Activated T-cell treated with anti-CD3 and anti-CD28 coated beads, Interleukin-2, amount 50 U/mL, for 24 hours (primary cell): ENCODE data around the gene HILPDA.
A peak's percentile ranks its signal among the peaks of the same experiment; 100 is the strongest.

ENCODE experiments used
- DNase-seq: peaks from one replicate; pipeline ENCODE4 v3.0.0-alpha.2; 2020
- H3K27ac Mint-ChIP-seq: 2 replicates; pipeline ENCODE4 v1.8.0; 2020; ENCODE audit warnings: mild to moderate bottlenecking, mixed read lengths
- H3K27me3 Mint-ChIP-seq: 2 replicates; pipeline ENCODE4 v1.8.0; 2020; ENCODE audit warnings: mixed read lengths
- H3K36me3 Mint-ChIP-seq: 2 replicates; pipeline ENCODE4 v1.8.0; 2020; ENCODE audit warnings: low read depth, mixed read lengths
- H3K4me1 Mint-ChIP-seq: 2 replicates; pipeline ENCODE4 v1.8.0; 2020; ENCODE audit warnings: low read depth, mixed read lengths
- H3K4me3 Mint-ChIP-seq: 2 replicates; pipeline ENCODE4 v1.8.0; 2020; ENCODE audit warnings: mild to moderate bottlenecking, moderate library complexity, mixed read lengths
- H3K9me3 Mint-ChIP-seq: 2 replicates; pipeline ENCODE4 v1.8.0; 2020; ENCODE audit warnings: mixed read lengths

Gene HILPDA, protein sequence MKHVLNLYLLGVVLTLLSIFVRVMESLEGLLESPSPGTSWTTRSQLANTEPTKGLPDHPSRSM

DNA sequence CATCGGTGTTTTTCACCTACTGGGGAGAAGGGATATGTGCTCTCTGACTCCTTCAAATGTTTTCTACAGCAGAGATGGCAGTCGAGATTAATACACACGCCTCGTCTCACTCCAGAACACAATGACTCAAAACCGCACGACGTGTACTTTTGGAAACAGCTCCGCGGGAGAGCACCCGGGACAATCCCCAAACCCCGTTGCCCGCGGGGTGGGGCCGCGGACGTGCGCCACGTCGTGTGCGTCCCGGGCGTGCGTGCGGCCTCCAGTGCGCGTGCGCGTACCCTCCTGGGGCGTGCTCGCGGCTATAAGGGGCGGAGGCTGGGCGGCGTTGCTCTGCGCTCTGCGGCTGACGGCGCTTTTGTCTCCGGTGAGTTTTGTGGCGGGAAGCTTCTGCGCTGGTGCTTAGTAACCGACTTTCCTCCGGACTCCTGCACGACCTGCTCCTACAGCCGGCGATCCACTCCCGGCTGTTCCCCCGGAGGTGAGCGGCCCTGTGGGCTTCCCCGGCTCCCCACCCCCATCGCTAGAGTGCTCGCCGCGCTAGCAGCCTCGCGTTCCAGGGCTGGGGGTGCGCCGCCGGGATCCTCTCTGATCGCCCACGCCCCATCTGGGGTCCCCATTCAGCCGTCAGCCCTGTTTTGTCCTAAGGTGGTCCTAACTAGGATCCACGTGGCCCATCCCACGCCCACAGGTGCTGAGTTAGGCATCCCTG lies at the start of gene HILPDA:
Gene HILPDA (plus strand): TSS at position 336 of the 712 bp plus-strand sequence. CDS start 1,391 bp downstream, outside the sequence.
- peaks cover 13% of the 10 kb centered on the region for H3K27me3 Mint-ChIP-seq
- H3K4me1 Mint-ChIP-seq = peaks cover 78% of the 10 kb centered on the region
- H3K9me3 Mint-ChIP-seq = no peaks in the 10 kb centered on the region
- peaks cover 39% of the 10 kb centered on the region for H3K36me3 Mint-ChIP-seq
- DNase-seq = peak; percentile 95
- H3K27ac Mint-ChIP-seq = peak within 1 kb of the TSS; percentile 98
- peak within 1 kb of the TSS; percentile 98 for H3K4me3 Mint-ChIP-seq

DNA sequence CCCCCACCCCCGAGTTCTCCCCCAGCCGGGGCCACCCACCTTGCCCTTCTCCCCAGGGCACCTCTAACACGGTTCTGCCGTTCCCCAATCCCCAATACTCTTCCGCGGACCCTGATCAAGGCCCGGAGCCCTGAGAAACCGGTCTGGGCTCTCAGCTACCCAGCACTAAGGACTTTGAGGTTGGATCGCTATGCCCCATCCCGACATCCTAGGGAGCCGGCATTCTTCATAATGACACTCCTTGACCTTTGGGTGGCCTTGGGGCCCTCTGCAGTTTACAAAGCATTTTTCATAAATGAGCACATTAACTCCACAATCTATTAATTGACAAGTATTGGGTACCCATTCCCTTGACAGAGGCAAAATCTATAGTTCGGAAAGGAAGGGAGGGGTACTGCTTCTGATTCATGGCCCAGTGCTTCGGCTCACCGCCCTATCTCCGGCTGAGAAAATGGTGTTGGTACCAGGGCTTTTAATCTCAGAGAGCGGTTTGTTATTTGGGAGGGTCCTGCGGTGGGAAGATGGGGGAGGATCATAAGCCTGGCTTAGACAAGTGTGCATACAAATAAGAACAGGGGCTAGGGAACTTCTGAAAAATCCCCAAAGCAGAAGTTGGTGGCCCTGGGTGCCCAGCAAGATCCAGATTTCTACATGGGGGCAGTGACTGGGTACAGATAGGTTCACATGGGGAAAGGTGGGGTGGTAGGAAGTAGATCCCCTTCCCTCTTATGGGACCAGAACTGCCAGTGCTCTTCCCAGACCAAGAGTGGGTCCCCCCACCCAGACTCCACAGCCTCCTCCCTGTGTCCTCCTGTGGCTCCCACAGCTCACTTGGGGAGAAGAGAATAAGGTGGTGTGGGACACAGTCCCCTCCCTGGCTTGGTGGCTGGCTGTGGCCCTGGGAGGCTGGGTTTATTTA lies 49.1 kb upstream of the HILPDA start:
- DNase-seq = no peak
- H3K27me3 Mint-ChIP-seq = peaks cover 6% of the 10 kb centered on the region
- no peaks in the 10 kb centered on the region for H3K9me3 Mint-ChIP-seq
- peaks cover 31% of the 10 kb centered on the region for H3K36me3 Mint-ChIP-seq
- H3K4me3 Mint-ChIP-seq = peak overlapping the region; percentile 73
- peaks cover 49% of the 10 kb centered on the region for H3K4me1 Mint-ChIP-seq
- peak overlapping the region; percentile 72 for H3K27ac Mint-ChIP-seq

DNA sequence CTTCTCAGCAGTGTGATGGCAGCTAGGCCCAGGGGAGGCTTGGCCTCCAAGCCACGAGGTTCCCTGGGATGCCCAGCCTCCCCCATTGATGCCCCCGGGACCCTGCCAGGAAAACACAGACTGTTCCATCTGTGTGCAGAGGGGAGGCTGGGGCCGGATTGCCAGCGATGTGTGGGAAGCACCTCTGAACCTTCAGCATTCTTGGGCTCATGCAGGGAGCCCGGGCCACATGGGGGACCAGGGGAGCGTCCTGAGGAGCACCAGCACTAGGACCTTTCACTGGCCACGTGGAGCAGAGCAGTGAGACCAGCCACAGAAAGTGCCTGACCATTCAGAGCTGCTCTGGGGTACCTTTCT lies 48.5 kb upstream of the HILPDA start:
- peaks cover 25% of the 10 kb centered on the region for H3K36me3 Mint-ChIP-seq
- DNase-seq = no peak
- peaks cover 49% of the 10 kb centered on the region for H3K4me1 Mint-ChIP-seq
- no peak overlapping the region for H3K27ac Mint-ChIP-seq
- H3K9me3 Mint-ChIP-seq = no peaks in the 10 kb centered on the region
- no peak overlapping the region for H3K4me3 Mint-ChIP-seq
- H3K27me3 Mint-ChIP-seq = peaks cover 9% of the 10 kb centered on the region

DNA sequence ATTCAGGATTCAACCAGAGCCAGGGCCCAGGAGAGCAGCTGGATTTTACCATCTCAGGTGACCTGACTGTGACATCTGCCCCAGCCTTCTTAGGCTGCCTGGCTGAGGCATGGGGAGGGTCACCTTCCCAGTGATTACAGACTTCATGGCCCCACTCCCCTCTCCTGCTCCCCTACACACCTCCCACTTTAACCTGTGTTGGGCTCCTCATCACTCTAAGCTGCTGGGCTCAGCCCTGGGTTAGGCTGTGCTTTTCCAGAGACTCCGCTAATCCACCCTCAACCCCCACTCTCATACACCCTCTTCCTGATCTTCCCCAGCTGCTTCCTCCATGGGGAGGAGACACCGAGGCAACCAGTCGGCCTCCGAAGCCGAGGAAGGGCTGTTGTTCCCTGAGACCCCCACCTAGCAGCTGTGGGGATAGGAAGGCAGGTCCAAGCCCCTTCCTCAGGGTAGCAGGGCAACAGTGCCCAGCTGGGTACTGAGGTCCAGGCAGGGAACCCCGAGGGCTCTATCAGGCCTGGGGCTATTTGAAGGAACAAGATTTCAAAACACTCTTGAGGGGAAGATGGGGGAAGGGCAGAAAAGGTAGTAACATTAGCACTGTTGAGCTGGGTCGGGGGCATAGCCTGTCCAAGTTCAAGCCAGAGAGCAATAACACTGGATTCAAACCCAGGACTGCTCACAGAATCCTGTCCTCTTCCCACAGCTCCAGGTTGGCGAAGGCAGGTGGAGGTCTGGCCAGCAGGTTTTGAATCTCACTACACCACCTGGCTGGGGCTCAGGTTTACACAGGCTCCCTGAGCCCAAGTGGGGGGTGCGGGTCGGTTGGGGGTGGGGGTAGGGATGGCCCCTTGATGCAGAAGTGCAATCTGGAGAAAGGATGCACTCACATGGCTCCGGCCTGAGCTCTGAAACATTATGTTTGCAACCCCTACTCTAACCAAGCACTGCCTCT lies 47.6 kb upstream of the HILPDA start:
- H3K4me1 Mint-ChIP-seq = peaks cover 43% of the 10 kb centered on the region
- peaks cover 17% of the 10 kb centered on the region for H3K36me3 Mint-ChIP-seq
- peaks cover 10% of the 10 kb centered on the region for H3K27me3 Mint-ChIP-seq
- no peaks in the 10 kb centered on the region for H3K9me3 Mint-ChIP-seq
- H3K4me3 Mint-ChIP-seq = peak overlapping the region; percentile 9
- no peak for DNase-seq
- no peak overlapping the region for H3K27ac Mint-ChIP-seq

DNA sequence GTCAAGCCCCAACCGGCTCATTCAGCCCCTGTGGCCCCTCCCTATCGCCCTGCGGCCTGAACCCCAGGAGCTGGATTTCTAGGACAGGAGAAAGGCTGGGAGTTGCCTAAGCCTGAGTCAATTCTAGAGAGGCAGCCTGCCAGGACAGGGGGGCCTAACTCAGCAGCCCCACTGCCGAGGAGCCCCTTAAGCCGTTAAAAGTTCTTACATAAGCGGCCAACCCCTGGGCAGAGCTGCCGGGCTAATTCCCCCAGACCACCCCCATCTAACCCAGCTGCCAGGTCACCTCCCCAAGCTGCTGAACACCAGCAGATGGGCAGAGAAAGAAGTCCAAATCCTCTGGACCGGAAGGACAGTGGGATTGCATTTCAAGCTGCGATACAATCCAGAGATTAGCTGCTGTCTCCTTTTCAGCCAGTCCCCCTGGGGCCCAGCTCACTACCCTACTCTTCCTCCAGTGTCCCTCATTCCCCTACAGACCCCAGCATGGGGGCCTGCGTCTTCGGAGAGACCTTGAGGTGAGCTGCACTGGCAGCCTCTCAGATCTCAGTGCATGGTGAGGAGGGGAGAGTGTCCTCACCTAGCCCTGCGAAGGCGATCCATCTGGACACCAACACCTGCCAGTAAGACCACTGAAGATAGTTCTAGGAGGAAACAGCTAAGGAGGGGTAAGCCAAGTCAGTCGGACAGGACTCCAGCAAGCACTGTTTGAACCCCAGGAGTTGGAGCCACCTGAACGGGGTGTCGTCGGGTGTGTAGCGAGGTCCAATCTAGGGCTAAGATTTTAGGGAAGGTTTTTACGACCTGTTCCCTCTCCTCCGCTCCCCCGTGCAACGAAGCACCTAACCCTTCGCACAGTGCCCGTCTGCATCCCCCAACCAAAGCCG lies 46.7 kb upstream of the HILPDA start:
- DNase-seq = no peak

DNA sequence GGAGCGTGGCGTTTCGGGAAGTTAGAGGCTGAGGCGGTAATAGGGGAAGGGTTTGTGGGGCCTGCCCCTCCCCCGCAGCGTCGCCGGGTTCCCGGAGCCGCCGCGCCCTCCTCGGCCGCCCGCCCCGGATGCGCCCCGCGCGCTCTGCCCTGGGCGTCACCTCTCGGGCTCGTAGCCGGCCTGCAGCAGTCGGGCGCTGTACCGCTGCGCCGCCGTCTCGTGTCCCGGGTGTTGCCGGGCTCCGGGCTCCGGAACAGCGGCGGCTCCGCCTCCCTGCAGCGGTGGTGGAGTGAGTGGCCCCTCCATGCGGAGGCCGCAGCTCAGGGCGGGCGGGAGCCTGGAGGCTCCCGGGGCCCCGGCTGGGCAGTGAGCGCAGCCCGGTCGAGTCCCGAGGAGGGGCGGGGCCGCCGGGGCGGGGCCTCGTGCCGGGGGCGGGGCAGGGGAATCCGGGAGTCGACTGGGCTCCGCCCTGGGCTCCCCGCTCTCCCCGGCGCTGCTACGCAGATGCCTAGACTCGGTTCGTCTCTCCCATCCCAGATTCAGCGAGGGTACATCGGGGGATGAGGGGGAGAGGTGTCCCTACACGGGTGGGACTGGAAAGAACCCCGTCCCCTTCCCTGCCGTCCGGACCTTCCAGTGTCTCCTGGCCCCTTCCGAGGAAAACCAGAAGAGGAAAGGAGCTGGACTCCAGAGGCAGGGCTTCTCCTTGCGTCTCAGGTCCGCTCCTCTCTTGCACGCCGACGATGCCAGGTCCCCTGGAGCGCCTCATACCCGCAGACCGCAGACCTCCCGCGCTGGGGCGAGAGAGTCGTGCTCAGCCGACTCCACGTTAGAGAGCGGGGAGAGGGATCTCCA lies 45.9 kb upstream of the HILPDA start, which contains the start of gene IMPDH1:
Gene IMPDH1 (minus strand): TSS at position 387 of the 855 bp plus-strand sequence. CDS start 81 bp downstream, at position 306.
- Mint-ChIP-seq H3K9me3 (no peaks in the 10 kb centered on the region), H3K4me1 (peaks cover 28% of the 10 kb centered on the region), H3K36me3 (peaks cover 3% of the 10 kb centered on the region), H3K4me3 (peak within 1 kb of the TSS; percentile 82), H3K27me3 (peaks cover 10% of the 10 kb centered on the region), H3K27ac (peak within 1 kb of the TSS; percentile 78)
- DNase-seq = peak; percentile 95

More for the DNA sequence above, 46.7 kb upstream of the HILPDA start:
- Mint-ChIP-seq H3K27me3 (peaks cover 10% of the 10 kb centered on the region), H3K4me3 (peak overlapping the region; percentile 82), H3K36me3 (peaks cover 8% of the 10 kb centered on the region), H3K9me3 (no peaks in the 10 kb centered on the region), H3K4me1 (peaks cover 37% of the 10 kb centered on the region), H3K27ac (peak overlapping the region; percentile 78)

DNA sequence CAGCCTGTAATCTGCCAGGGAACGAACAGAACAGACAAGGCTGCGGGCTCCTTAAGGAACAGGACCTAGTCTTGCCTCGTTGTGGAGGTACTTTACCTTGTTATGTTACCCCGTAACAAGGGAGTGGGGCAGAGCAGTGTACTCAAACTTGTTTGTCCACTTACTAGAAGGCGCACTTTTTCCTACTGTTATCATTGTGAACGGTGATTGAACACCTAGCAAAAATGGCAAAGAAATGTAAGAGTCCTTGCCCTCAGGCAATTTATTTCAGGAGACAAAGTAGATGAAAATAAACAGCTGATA lies 45.3 kb upstream of the HILPDA start:
- no peaks in the 10 kb centered on the region for H3K9me3 Mint-ChIP-seq

DNA sequence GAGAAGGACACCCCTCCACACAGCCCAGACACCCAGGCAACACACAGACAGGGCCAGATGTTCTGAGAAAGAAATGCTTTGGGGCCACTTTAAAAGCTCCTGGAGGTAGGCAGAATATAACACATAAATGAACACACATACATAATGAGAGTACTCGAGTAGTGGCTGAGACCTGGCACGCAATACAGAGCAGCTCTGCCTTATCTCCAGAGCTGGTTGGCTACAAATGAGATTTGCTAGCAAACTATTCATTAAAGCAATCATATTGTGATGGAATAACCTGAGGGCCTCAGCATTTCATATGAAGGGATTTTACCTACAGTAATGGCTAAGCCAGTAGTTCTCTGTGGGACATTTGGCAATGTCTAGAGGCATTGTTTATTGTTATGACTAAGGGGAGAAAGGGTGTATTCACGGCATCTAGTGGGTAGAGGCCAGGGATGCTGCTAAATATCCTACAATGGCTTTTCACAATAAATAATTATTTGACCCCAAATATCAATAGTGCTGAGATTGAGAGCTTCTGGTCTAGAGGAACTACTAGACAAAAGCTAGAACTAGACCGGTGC lies 40.4 kb upstream of the HILPDA start:
- Mint-ChIP-seq H3K36me3 (no peaks in the 10 kb centered on the region), H3K4me3 (no peak overlapping the region), H3K27me3 (peaks cover 9% of the 10 kb centered on the region), H3K27ac (no peak overlapping the region), H3K4me1 (peaks cover 4% of the 10 kb centered on the region), H3K9me3 (no peaks in the 10 kb centered on the region)
- no peak for DNase-seq

More for the DNA sequence above, 45.3 kb upstream of the HILPDA start:
- peak overlapping the region; percentile 82 for H3K4me3 Mint-ChIP-seq
- peaks cover 26% of the 10 kb centered on the region for H3K4me1 Mint-ChIP-seq
- peaks cover 10% of the 10 kb centered on the region for H3K27me3 Mint-ChIP-seq
- H3K36me3 Mint-ChIP-seq = no peaks in the 10 kb centered on the region
- peak overlapping the region; percentile 68 for H3K27ac Mint-ChIP-seq
- DNase-seq = no peak

DNA sequence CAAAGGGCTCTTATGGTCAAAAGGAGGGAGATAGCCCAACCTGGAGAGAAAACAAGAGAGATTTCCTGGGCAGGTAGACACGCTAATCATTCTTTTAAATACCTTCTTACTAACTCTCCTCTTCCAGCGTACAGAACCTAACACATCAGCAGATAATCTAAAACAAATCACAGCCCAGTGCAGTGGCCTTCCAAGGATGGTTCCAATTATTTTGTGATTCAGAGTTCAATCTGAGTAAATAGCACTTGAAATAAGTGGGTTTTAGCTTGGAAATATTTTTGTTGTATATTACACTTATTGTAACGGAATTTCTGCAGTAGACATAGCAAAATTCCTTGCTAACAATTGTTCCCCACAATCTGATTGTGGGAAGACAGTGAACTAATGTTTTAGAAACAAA lies 38.6 kb upstream of the HILPDA start:
- H3K9me3 Mint-ChIP-seq = no peaks in the 10 kb centered on the region
- H3K36me3 Mint-ChIP-seq = no peaks in the 10 kb centered on the region
- H3K4me1 Mint-ChIP-seq = no peaks in the 10 kb centered on the region
- H3K27me3 Mint-ChIP-seq = peaks cover 2% of the 10 kb centered on the region
- DNase-seq = no peak
- no peak overlapping the region for H3K27ac Mint-ChIP-seq
- H3K4me3 Mint-ChIP-seq = no peak overlapping the region

DNA sequence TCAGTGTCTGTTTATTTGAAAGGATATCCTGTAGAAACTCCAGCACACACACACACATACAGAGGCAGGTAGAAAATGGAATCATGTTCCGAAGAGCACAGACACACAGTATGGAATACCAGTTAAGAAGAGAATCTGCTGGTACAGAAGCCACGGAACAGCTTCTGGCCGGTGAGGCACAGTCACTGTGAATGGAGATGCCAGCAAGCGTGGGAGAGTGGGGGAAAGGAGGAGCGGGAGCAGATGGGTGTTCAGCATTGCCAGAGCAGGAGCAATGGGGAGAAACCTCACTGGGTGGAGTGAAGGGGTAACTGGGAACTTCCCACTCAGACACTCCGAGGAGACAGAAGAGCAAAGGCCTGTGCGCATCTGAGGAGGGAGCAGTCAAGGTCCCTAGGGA lies 36.4 kb upstream of the HILPDA start:
- Mint-ChIP-seq H3K4me1 (no peaks in the 10 kb centered on the region), H3K9me3 (no peaks in the 10 kb centered on the region), H3K36me3 (no peaks in the 10 kb centered on the region), H3K27ac (no peak overlapping the region), H3K4me3 (no peak overlapping the region), H3K27me3 (no peaks in the 10 kb centered on the region)
- no peak for DNase-seq

DNA sequence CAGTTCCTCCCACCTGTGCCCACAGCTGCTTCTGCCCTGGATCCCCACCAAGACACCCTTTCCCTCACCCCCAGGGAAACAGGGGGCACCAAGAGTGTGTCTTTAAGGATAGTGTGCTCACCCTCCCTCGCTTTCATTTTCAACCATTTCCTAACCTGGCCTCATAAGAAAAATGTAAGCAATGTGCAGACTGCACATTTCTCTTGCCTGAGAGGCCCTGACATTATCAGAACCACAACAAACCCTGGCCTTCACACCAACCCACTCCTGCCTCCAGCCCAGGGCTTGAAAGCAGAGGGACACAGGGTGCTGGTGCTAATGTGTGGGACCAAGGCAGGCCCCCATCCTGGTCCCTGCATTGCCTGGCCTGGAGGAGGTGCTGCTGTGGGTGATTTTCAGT lies 34.9 kb upstream of the HILPDA start:
- DNase-seq = no peak
- no peak overlapping the region for H3K4me3 Mint-ChIP-seq
- no peak overlapping the region for H3K27ac Mint-ChIP-seq
- no peaks in the 10 kb centered on the region for H3K27me3 Mint-ChIP-seq
- H3K9me3 Mint-ChIP-seq = no peaks in the 10 kb centered on the region
- no peaks in the 10 kb centered on the region for H3K4me1 Mint-ChIP-seq
- H3K36me3 Mint-ChIP-seq = no peaks in the 10 kb centered on the region

DNA sequence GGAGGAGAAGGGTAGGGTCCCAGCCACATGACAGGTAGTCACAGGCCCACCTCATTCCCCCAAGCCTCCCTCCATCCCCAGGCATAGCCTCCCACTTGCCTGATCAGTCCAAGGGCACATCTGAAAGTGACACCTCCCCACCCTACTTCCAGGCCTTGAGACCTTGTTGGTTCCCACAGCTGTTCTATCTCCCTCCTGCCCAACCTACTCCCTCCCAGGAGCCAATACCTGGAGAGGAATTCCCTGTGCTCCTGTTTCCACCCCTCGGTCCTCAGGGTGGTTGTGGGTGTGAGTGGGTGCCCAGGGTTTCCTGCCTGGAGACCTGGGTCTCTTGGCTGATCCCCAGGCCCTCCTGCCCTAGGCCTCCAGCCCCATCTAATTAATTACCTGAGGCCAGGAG lies 34.3 kb upstream of the HILPDA start:
- Mint-ChIP-seq H3K9me3 (no peaks in the 10 kb centered on the region), H3K27ac (no peak overlapping the region), H3K4me1 (no peaks in the 10 kb centered on the region), H3K36me3 (no peaks in the 10 kb centered on the region), H3K27me3 (no peaks in the 10 kb centered on the region), H3K4me3 (no peak overlapping the region)
- DNase-seq = no peak
